ENCODE measurements around the gene FADS3. TPM values are rescaled to one million over a fixed set of nuclear protein-coding genes. Genes with fewer than 3 reads are reported as not detected.

The FADS3 gene
- total RNA-seq, 2 experiments from 2014 or later, result 6.9 TPM

GRCh38 chr11:61854966-61855714, 36.2 kb downstream of the FADS3 start:
- Mint-ChIP-seq H3K36me3 (ENCODE audit: low read depth) (no peaks in the 10 kb centered on the region), H3K9me3 (no peaks in the 10 kb centered on the region), H3K27ac (no peak overlapping the region), H3K27me3 (no peaks in the 10 kb centered on the region), H3K4me1 (ENCODE audit: low read depth) (no peaks in the 10 kb centered on the region), H3K4me3 (no peak overlapping the region)
- TF ChIP-seq CTCF (IDR thresholded peaks at IDR 0.05), result no peak
- POLR2A ChIA-PET, result no interaction called here
- H3K36me3 ChIP-seq (ENCODE audit: insufficient read depth, low read length), result no peaks in the 10 kb centered on the region
- H3K4me3 ChIP-seq (ENCODE audit: low read length), result no peak overlapping the region
- H3K9me3 ChIP-seq (ENCODE audit: control insufficient read depth in 1 of 2, insufficient read depth in 1 of 2, low read length in 2 of 2), result no peaks in the 10 kb centered on the region
- ATAC-seq (ENCODE audit: poor library complexity) (no peak), DNase-seq (no peak)
- CTCF ChIA-PET, result no interaction called here
- H3K4me1 ChIP-seq (ENCODE audit: insufficient read depth, low read length), result no peaks in the 10 kb centered on the region
- no peak overlapping the region for H3K27ac ChIP-seq (ENCODE audit: low read depth in 1 of 2, low read length in 2 of 2)
- intact Hi-C loops (cut with DNase I, micrococcal nuclease), result no loop called here
- no peaks in the 10 kb centered on the region for H3K27me3 ChIP-seq (ENCODE audit: control insufficient read depth in 1 of 2, insufficient read depth in 2 of 2, low read length in 2 of 2)

GRCh38 chr11:61854206-61854895, 37.0 kb downstream of the FADS3 start:
- no peak for DNase-seq
- ChIA-PET POLR2A (no interaction called here), CTCF (no interaction called here)

GRCh38 chr11:61853698-61854169, 37.6 kb downstream of the FADS3 start:
- Histone ChIP-seq H3K4me3 (ENCODE audit: low read length) (no peak overlapping the region), H3K27ac (ENCODE audit: low read depth in 1 of 2, low read length in 2 of 2) (no peak overlapping the region), H3K4me1 (ENCODE audit: insufficient read depth, low read length) (no peaks in the 10 kb centered on the region), H3K9me3 (ENCODE audit: control insufficient read depth in 1 of 2, insufficient read depth in 1 of 2, low read length in 2 of 2) (no peaks in the 10 kb centered on the region), H3K27me3 (ENCODE audit: control insufficient read depth in 1 of 2, insufficient read depth in 2 of 2, low read length in 2 of 2) (no peaks in the 10 kb centered on the region), H3K36me3 (ENCODE audit: insufficient read depth, low read length) (no peaks in the 10 kb centered on the region)
- Mint-ChIP-seq H3K4me1 (ENCODE audit: low read depth) (no peaks in the 10 kb centered on the region), H3K4me3 (no peak overlapping the region), H3K36me3 (ENCODE audit: low read depth) (no peaks in the 10 kb centered on the region), H3K27ac (no peak overlapping the region), H3K9me3 (no peaks in the 10 kb centered on the region), H3K27me3 (no peaks in the 10 kb centered on the region)
- no peak for DNase-seq
- ChIA-PET CTCF (no interaction called here), POLR2A (no interaction called here)
- intact Hi-C loops (cut with DNase I, micrococcal nuclease), result no loop called here
- TF ChIP-seq CTCF (IDR thresholded peaks at IDR 0.05), result no peak
- no peak for ATAC-seq (ENCODE audit: poor library complexity)

More at GRCh38 chr11:61854206-61854895, 37.0 kb downstream of the FADS3 start:
- intact Hi-C loops (cut with DNase I, micrococcal nuclease), result no loop called here
- Histone ChIP-seq H3K27ac (ENCODE audit: low read depth in 1 of 2, low read length in 2 of 2) (no peak overlapping the region), H3K27me3 (ENCODE audit: control insufficient read depth in 1 of 2, insufficient read depth in 2 of 2, low read length in 2 of 2) (no peaks in the 10 kb centered on the region), H3K4me1 (ENCODE audit: insufficient read depth, low read length) (no peaks in the 10 kb centered on the region), H3K4me3 (ENCODE audit: low read length) (no peak overlapping the region), H3K36me3 (ENCODE audit: insufficient read depth, low read length) (no peaks in the 10 kb centered on the region), H3K9me3 (ENCODE audit: control insufficient read depth in 1 of 2, insufficient read depth in 1 of 2, low read length in 2 of 2) (no peaks in the 10 kb centered on the region)
- TF ChIP-seq CTCF (IDR thresholded peaks at IDR 0.05), result no peak
- Mint-ChIP-seq H3K36me3 (ENCODE audit: low read depth) (no peaks in the 10 kb centered on the region), H3K27ac (no peak overlapping the region), H3K27me3 (no peaks in the 10 kb centered on the region), H3K9me3 (no peaks in the 10 kb centered on the region), H3K4me3 (no peak overlapping the region), H3K4me1 (ENCODE audit: low read depth) (no peaks in the 10 kb centered on the region)
- ATAC-seq (ENCODE audit: poor library complexity), result no peak

All from CD4-positive, alpha-beta T cell (primary cell).